ENCODE measurements around the gene SND1. TPM values are rescaled to one million over a fixed set of nuclear protein-coding genes. Genes with fewer than 3 reads are reported as not detected.

SND1 gene
- total and polyA plus RNA-seq, 2 donors (not counting 3 experiments of a cell fraction or from before 2014, with no cell fraction given) = 116 to 249 TPM

GRCh38 chr7:127702052-127702652, 50.2 kb downstream of the SND1 start:
- Histone ChIP-seq H3K27me3 (ENCODE audit: control insufficient read depth in 2 of 2, insufficient read depth in 2 of 2, low read length in 2 of 2) (no peaks in the 10 kb centered on the region), H3K9me1 (replicated peaks; ENCODE audit: control insufficient read depth, extremely low read depth, insufficient read depth, low read length) (no peaks in the 10 kb centered on the region), H3K9ac (replicated peaks; ENCODE audit: extremely low read depth, insufficient read depth, low read length) (no peak overlapping the region), H3K9me3 (replicated peaks; ENCODE audit: control insufficient read depth, insufficient read depth, low read length) (no peaks in the 10 kb centered on the region), H3K4me3 (replicated peaks in 1 of 3; ENCODE audit: insufficient read depth in 1 of 3, low read depth in 1 of 3, low read length in 3 of 3) (no peak overlapping the region), H2AFZ (ENCODE audit: low read depth, low read length) (no peak overlapping the region), H3K4me1 (ENCODE audit: control insufficient read depth, extremely low read depth, insufficient read depth, low read length) (no peaks in the 10 kb centered on the region), H3K27ac (ENCODE audit: insufficient read depth, low read depth, low read length) (no peak overlapping the region), H3K4me2 (ENCODE audit: insufficient read depth, low read length) (no peak overlapping the region), H3K36me3 (ENCODE audit: control insufficient read depth in 2 of 2, extremely low read depth in 1 of 2, insufficient read depth in 2 of 2, low read length in 2 of 2) (peaks cover 38 to 48% of the 10 kb centered on the region in 2 experiments), H4K20me1 (replicated peaks; ENCODE audit: control insufficient read depth, extremely low read depth, insufficient read depth, low read length) (peaks cover 6% of the 10 kb centered on the region), H3K79me2 (ENCODE audit: control insufficient read depth, insufficient read depth, low read length) (peaks cover 41% of the 10 kb centered on the region)
- FAIRE-seq = no peak
- POLR2A ChIA-PET = no interaction called here
- no TSS peak for BruUV-seq (replicated peaks)
- CTCF ChIA-PET = no interaction called here
- dilution Hi-C loops (cut with MboI; ENCODE audit: extremely low pct_ligation_motif_present, low sequenced_read_pairs) (loop anchor here (25.0 kb wide), 1 partner anchor 510 kb away; no protein-coding TSS in a partner anchor), intact Hi-C loops (cut with micrococcal nuclease) (loop anchor here (10.0 kb wide), 2 partner anchors 433 to 623 kb away; no protein-coding TSS in a partner anchor)
- TF ChIP-seq EZH2 (IDR thresholded peaks at IDR 0.05; ENCODE audit: borderline replicate concordance, low read depth, low read length, severe bottlenecking) (no peak), JUN (IDR thresholded peaks at IDR 0.05; ENCODE audit: borderline replicate concordance, insufficient read depth, insufficient read length, low read depth) (no peak), POLR2AphosphoS5 (IDR thresholded peaks at IDR 0.05; ENCODE audit: insufficient read depth, low read depth, low read length) (no peak), POLR2A (IDR thresholded peaks at IDR 0.05; ENCODE audit: low read depth, low read length) (no peak), MYC (IDR thresholded peaks at IDR 0.05; ENCODE audit: low read depth, low read length) (no peak), MAX (IDR thresholded peaks at IDR 0.05; ENCODE audit: insufficient read depth, insufficient read length) (no peak), FOS (IDR thresholded peaks at IDR 0.05; ENCODE audit: borderline replicate concordance, insufficient read depth, low read length) (no peak), GATA2 (IDR thresholded peaks at IDR 0.05; ENCODE audit: insufficient read depth, insufficient read length, low read depth, low read length) (no peak)
- TF ChIP-seq, protein P1, sequence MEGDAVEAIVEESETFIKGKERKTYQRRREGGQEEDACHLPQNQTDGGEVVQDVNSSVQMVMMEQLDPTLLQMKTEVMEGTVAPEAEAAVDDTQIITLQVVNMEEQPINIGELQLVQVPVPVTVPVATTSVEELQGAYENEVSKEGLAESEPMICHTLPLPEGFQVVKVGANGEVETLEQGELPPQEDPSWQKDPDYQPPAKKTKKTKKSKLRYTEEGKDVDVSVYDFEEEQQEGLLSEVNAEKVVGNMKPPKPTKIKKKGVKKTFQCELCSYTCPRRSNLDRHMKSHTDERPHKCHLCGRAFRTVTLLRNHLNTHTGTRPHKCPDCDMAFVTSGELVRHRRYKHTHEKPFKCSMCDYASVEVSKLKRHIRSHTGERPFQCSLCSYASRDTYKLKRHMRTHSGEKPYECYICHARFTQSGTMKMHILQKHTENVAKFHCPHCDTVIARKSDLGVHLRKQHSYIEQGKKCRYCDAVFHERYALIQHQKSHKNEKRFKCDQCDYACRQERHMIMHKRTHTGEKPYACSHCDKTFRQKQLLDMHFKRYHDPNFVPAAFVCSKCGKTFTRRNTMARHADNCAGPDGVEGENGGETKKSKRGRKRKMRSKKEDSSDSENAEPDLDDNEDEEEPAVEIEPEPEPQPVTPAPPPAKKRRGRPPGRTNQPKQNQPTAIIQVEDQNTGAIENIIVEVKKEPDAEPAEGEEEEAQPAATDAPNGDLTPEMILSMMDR (IDR thresholded peaks at IDR 0.05; ENCODE audit: extremely low read depth in 1 of 2, insufficient read depth in 1 of 2, low read depth in 1 of 2, low read length in 2 of 2) = no peak
- DNase-seq (ENCODE audit: low read depth, low spot score) = no peak

Data from endothelial cell of umbilical vein (primary cell).